Vagina (tissue), 2 donors: ENCODE data around the gene PCNX2.

ENCODE experiments used
- CTCF ChIP-seq, 3 experiments: fragments of 450-650 bp in 2 of 3; fragments of 200-600 bp in 1 of 3; sonication (generic) in 1 of 3; IDR thresholded peaks; one replicate each; pipeline ENCODE4 v1.5.1; 2017 to 2019; ENCODE audit warnings: antibody characterized with exemption in 3 of 3, mild to moderate bottlenecking in 2 of 3, moderate library complexity in 2 of 3
- POLR2A ChIP-seq, 2 donors: fragments of 450-650 bp; IDR thresholded peaks; one replicate each; pipeline ENCODE4 v1.6.1; 2017; ENCODE audit warnings: antibody characterized with exemption in 2 of 2, mild to moderate bottlenecking in 2 of 2, moderate library complexity in 2 of 2
- POLR2AphosphoS5 ChIP-seq, 2 donors: sonication (generic); formaldehyde crosslinking; IDR thresholded peaks; one replicate each; pipeline ENCODE4 v1.9.0; 2017; ENCODE audit warnings: antibody characterized with exemption in 2 of 2, mild to moderate bottlenecking in 2 of 2, low read depth in 1 of 2; ENCODE audit not compliant: insufficient read depth in 1 of 2

- TF ChIP-seq POLR2A (IDR thresholded peaks at IDR 0.05) (no peak), CTCF (IDR thresholded peaks at IDR 0.05) (no peak), POLR2AphosphoS5 (IDR thresholded peaks at IDR 0.05; ENCODE audit: insufficient read depth in 1 of 2, low read depth in 1 of 2) (no peak)
Observed at GRCh38 chr1:233078396-233078795, 217.1 kb downstream of the PCNX2 start.
